ENCODE measurements around the gene ETF1.
"Not testable (repeated sequence)": the region's sequence is repeated elsewhere in the genome, so short reads cannot be mapped to it uniquely, and the experiment has no call there.

ETF1 gene

DNA sequence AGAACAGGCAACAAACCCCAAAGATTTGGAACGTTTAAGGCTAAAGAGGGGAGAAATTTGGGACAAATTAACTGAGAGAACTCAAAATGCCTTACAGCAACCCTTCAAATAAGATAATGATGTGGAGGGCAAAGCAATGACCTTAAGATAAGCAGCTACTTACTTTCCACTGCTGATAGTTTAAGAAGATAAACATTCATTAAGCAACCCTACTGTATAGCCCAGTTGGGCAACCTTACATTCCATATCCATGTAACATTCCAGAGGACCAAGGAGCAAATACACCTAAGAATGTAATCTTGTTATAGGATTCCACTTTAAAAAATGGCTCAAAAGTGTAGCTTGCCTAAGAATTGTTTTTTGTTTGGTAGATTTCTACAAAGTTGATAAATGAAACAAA is 14.8 kb downstream of the ETF1 start:
- peaks cover 22% of the 10 kb centered on the region for H3K4me1 Mint-ChIP-seq (ENCODE audit: low read depth)
- peaks cover 16% of the 10 kb centered on the region for H3K36me3 Mint-ChIP-seq (ENCODE audit: low read depth)
- no peak overlapping the region for H3K27ac Mint-ChIP-seq

DNA sequence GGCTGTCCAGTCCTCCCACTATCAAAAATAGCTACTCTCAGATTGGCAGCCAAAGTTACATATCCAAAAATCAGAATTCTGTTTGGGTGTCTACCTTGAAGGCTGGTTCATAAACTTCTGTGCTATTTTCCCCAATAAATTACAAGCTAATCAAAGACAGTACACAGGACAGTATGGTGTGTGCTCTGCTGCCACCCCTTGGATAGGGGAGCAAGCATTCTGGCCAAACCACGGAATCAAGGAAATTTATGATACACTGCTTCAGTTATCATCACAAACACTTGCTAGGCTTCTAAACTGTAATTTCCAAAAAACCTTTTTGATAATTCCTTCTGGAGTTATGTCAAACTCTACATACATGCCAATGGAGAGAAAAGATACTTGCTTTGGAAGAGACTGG is 15.9 kb downstream of the ETF1 start:
- no peaks in the 10 kb centered on the region for H3K27me3 Mint-ChIP-seq (ENCODE audit: low read depth)
- peaks cover 16% of the 10 kb centered on the region for H3K4me1 Mint-ChIP-seq (ENCODE audit: low read depth)
- peaks cover 13% of the 10 kb centered on the region for H3K36me3 Mint-ChIP-seq (ENCODE audit: low read depth)
- H3K27ac Mint-ChIP-seq, result no peak overlapping the region
- no peaks in the 10 kb centered on the region for H3K9me3 Mint-ChIP-seq
- no peak overlapping the region for H3K4me3 Mint-ChIP-seq

More for the DNA sequence above, 14.8 kb downstream of the ETF1 start:
- no peaks in the 10 kb centered on the region for H3K27me3 Mint-ChIP-seq (ENCODE audit: low read depth)
- H3K9me3 Mint-ChIP-seq, result no peaks in the 10 kb centered on the region
- no peak overlapping the region for H3K4me3 Mint-ChIP-seq

- H3K27ac Mint-ChIP-seq, result no peak overlapping the region
- H3K4me3 Mint-ChIP-seq, result no peak overlapping the region
- peaks cover 7% of the 10 kb centered on the region for H3K36me3 Mint-ChIP-seq (ENCODE audit: low read depth)
- no peaks in the 10 kb centered on the region for H3K9me3 Mint-ChIP-seq
- H3K27me3 Mint-ChIP-seq (ENCODE audit: low read depth), result no peaks in the 10 kb centered on the region
- peaks cover 9% of the 10 kb centered on the region for H3K4me1 Mint-ChIP-seq (ENCODE audit: low read depth)
Observed at GRCh38 chr5:138523406-138523805, 19.6 kb downstream of the ETF1 start.

GRCh38 chr5:138520971-138521370 is 22.1 kb downstream of the ETF1 start:
- H3K27me3 Mint-ChIP-seq (ENCODE audit: low read depth), result no peaks in the 10 kb centered on the region
- peaks cover 8% of the 10 kb centered on the region for H3K4me1 Mint-ChIP-seq (ENCODE audit: low read depth)
- H3K36me3 Mint-ChIP-seq (ENCODE audit: low read depth), result peaks cover 14% of the 10 kb centered on the region
- no peaks in the 10 kb centered on the region for H3K9me3 Mint-ChIP-seq
- no peak overlapping the region for H3K27ac Mint-ChIP-seq
- H3K4me3 Mint-ChIP-seq, result no peak overlapping the region

DNA sequence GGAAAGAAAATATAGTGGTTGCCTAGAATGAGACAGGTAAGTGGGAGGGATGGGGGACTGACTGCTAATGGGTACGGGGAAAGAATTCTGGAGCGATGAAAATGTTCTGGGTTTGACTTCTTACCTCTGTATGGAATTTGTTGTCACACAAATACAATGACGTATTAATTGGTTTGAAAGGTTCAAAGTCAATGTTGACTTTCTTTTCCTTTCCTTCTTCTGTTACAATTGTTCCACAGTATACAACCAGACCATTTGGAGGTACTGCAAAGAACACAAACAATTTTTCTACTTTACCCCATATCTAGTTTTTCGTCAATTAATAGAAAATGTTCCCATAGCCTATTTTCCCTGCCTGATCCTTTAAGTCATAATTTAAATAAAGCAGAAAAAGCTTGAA is 25.6 kb downstream of the ETF1 start:
- Mint-ChIP-seq H3K9me3 (no peaks in the 10 kb centered on the region), H3K27ac (no peak overlapping the region), H3K36me3 (ENCODE audit: low read depth) (peaks cover 30% of the 10 kb centered on the region), H3K4me3 (no peak overlapping the region), H3K4me1 (ENCODE audit: low read depth) (peaks cover 6% of the 10 kb centered on the region), H3K27me3 (ENCODE audit: low read depth) (no peaks in the 10 kb centered on the region)

DNA sequence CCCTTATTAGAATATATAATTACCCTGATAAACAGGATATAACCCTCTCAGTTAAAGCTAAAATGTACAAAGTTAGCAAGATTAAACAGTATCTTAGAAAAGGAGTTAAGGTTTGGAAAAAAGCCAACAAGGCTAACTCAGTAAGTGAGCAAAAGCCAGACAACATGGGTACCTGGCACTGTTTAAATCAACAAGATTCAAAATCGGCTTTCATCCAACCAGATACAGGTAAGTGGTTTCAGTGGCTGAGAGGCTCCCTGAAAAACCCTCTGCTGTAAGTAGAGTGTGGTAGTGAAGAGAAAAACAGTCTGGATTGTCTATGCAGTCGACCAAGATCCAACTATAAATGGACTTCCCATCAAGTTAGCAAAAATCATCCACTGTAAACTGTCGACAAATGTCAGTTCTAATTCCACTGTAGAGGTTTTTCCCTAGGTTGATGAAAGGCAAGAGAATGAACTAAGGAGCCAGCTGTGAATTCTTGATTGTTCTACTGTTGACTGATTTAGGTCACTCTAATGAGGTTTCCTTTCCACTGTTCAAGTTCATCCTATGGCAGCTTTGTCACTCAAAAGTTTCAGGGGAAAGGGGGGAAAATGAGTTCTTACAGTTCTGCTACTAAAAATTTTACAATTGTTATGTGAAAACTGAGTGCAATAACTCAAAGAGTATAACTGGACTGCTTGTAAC is 27.3 kb downstream of the ETF1 start:
- Mint-ChIP-seq H3K36me3 (ENCODE audit: low read depth) (peaks cover 35% of the 10 kb centered on the region), H3K27me3 (ENCODE audit: low read depth) (no peaks in the 10 kb centered on the region), H3K4me1 (ENCODE audit: low read depth) (peaks cover 3% of the 10 kb centered on the region), H3K27ac (no peak overlapping the region), H3K4me3 (no peak overlapping the region), H3K9me3 (no peaks in the 10 kb centered on the region)

- H3K4me1 Mint-ChIP-seq (ENCODE audit: low read depth), result peaks cover 1% of the 10 kb centered on the region
- no peaks in the 10 kb centered on the region for H3K9me3 Mint-ChIP-seq
- no peak overlapping the region for H3K4me3 Mint-ChIP-seq
- H3K36me3 Mint-ChIP-seq (ENCODE audit: low read depth), result peaks cover 44% of the 10 kb centered on the region
- H3K27me3 Mint-ChIP-seq (ENCODE audit: low read depth), result no peaks in the 10 kb centered on the region
- H3K27ac Mint-ChIP-seq, result no peak overlapping the region
Observed at GRCh38 chr5:138514021-138514420, 29.0 kb downstream of the ETF1 start.

DNA sequence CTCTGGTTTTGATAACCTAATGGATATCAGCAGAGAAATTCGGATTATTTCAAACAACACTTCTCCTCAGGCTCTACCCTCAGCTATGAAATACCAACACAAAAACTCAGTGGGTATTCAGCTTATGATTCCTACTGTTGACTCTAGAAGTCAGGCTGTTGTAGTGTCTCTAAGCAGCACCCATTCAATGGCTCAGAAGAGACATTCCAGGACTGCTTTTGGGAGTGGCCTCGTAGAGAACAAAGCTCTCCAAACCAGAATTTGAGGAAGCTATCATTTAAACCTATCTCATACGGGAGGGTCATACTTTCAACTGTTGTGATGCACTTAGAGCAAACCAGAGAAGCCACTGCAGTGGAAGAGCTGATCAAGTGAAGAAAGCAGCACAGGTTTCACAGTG is 34.1 kb downstream of the ETF1 start:
- Mint-ChIP-seq H3K4me1 (ENCODE audit: low read depth) (no peaks in the 10 kb centered on the region), H3K27me3 (ENCODE audit: low read depth) (no peaks in the 10 kb centered on the region), H3K4me3 (no peak overlapping the region), H3K27ac (no peak overlapping the region), H3K36me3 (ENCODE audit: low read depth) (peaks cover 34% of the 10 kb centered on the region), H3K9me3 (no peaks in the 10 kb centered on the region)

GRCh38 chr5:138507485-138507884 is 35.6 kb downstream of the ETF1 start:
- H3K27ac Mint-ChIP-seq; H3K9me3 Mint-ChIP-seq; H3K27me3 Mint-ChIP-seq (ENCODE audit: low read depth); H3K4me1 Mint-ChIP-seq (ENCODE audit: low read depth); H3K4me3 Mint-ChIP-seq: not testable (repeated sequence)
- peaks cover 25% of the 10 kb centered on the region for H3K36me3 Mint-ChIP-seq (ENCODE audit: low read depth)

- H3K36me3 Mint-ChIP-seq (ENCODE audit: low read depth), result peaks cover 22% of the 10 kb centered on the region
- no peak overlapping the region for H3K4me3 Mint-ChIP-seq
- H3K9me3 Mint-ChIP-seq, result no peaks in the 10 kb centered on the region
- no peak overlapping the region for H3K27ac Mint-ChIP-seq
- no peaks in the 10 kb centered on the region for H3K27me3 Mint-ChIP-seq (ENCODE audit: low read depth)
- H3K4me1 Mint-ChIP-seq (ENCODE audit: low read depth), result peaks cover 2% of the 10 kb centered on the region
Observed at GRCh38 chr5:138506370-138507306, 36.4 kb downstream of the ETF1 start.

GRCh38 chr5:138504799-138505198 is 38.2 kb downstream of the ETF1 start:
- H3K4me3 Mint-ChIP-seq, result no peak overlapping the region
- no peak overlapping the region for H3K27ac Mint-ChIP-seq
- H3K9me3 Mint-ChIP-seq, result no peaks in the 10 kb centered on the region
- H3K4me1 Mint-ChIP-seq (ENCODE audit: low read depth), result peaks cover 2% of the 10 kb centered on the region
- no peaks in the 10 kb centered on the region for H3K27me3 Mint-ChIP-seq (ENCODE audit: low read depth)
- H3K36me3 Mint-ChIP-seq (ENCODE audit: low read depth), result peaks cover 14% of the 10 kb centered on the region

GRCh38 chr5:138503487-138504270 is 39.4 kb downstream of the ETF1 start:
- H3K9me3 Mint-ChIP-seq, result no peaks in the 10 kb centered on the region

DNA sequence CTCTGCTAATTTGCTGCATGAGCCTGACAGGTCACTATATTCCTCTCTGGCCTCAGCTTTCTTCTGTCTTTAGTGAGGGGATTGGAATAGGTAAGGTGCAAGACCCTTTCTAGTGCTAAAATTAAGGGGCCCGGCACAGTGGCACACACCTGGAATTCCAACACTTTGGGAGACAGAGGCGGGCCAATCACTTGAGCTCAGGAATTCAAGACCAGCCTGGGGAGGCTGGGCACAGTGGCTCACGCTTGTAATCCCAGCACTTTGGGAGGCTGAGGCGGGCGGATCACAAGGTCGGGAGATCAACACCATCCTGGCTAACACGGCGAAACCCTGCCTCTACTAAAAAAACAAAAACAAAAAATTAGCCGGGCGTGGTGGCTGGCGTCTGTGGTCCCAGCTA is 40.5 kb downstream of the ETF1 start:
- H3K9me3 Mint-ChIP-seq, result no peaks in the 10 kb centered on the region
- no peak overlapping the region for H3K4me3 Mint-ChIP-seq
- H3K27me3 Mint-ChIP-seq (ENCODE audit: low read depth), result no peaks in the 10 kb centered on the region
- peaks cover 3% of the 10 kb centered on the region for H3K36me3 Mint-ChIP-seq (ENCODE audit: low read depth)
- H3K4me1 Mint-ChIP-seq (ENCODE audit: low read depth), result peaks cover 2% of the 10 kb centered on the region
- no peak overlapping the region for H3K27ac Mint-ChIP-seq

More at GRCh38 chr5:138503487-138504270, 39.4 kb downstream of the ETF1 start:
- no peaks in the 10 kb centered on the region for H3K27me3 Mint-ChIP-seq (ENCODE audit: low read depth)
- peaks cover 9% of the 10 kb centered on the region for H3K36me3 Mint-ChIP-seq (ENCODE audit: low read depth)
- H3K4me3 Mint-ChIP-seq, result no peak overlapping the region
- H3K27ac Mint-ChIP-seq, result no peak overlapping the region
- peaks cover 2% of the 10 kb centered on the region for H3K4me1 Mint-ChIP-seq (ENCODE audit: low read depth)

- Mint-ChIP-seq H3K27me3 (ENCODE audit: low read depth) (no peaks in the 10 kb centered on the region), H3K36me3 (ENCODE audit: low read depth) (no peaks in the 10 kb centered on the region), H3K9me3 (no peaks in the 10 kb centered on the region), H3K4me3 (no peak overlapping the region), H3K4me1 (ENCODE audit: low read depth) (peaks cover 2% of the 10 kb centered on the region), H3K27ac (no peak overlapping the region)
Observed at GRCh38 chr5:138502121-138502520, 40.9 kb downstream of the ETF1 start.
